Activated CD4-positive, CD25-positive, alpha-beta regulatory T cell treated with anti-CD3 and anti-CD28 coated beads, Interleukin-2, amount 50 U/mL, for 16 hours (primary cell): ENCODE data around the gene CST9L.

Experiments used
- DNase-seq: peaks from one replicate; pipeline ENCODE4 v3.0.0-alpha.2; 2020; ENCODE audit warnings: low read depth, low spot score

CST9L gene, protein sequence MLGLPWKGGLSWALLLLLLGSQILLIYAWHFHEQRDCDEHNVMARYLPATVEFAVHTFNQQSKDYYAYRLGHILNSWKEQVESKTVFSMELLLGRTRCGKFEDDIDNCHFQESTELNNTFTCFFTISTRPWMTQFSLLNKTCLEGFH

GRCh38 chr20:23568320-23568970 is at the start of gene CST9L:
TSS of gene CST9L (minus strand) at chr20:23568484. CDS start at chr20:23568450, 34 bp downstream.
- no peak for DNase-seq

DNA sequence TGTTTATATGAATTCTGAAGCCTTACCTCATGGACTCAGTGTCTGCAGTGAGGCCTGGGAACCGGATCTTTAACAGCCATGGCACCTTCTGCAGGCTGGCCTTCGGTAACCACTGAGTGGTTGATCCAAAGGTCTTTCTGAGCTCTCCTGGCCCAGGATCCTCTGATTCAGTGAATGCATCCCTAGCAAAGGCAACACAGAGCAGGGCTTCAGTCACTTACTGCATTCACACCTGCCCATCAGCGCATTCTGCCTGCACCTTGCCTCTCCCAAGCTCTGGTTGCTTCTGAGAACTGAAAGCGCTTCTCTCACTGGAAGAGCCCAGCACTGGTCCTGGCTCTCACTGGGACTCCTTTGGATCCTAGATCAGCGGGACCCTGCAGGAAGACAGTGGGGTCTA is 45.9 kb upstream of the CST9L start:
- DNase-seq: no peak

DNA sequence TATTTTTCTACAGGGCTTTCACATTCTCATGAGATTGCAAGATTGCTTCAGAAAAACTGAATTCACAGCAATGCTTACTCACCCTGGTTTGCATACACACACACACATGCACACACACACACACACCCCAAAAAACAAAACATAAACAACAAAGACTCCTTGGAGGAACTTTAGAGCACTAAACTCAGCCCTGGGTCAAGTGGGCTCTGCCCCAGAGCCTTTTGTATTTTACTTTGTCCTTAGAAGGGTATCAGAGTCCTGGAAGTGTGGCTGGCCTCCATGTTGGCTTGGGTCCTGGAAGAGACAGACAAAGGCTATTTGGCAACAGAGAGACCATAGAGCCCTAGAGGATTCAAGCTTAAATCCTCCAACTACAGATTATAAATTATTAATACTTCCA is 45.4 kb upstream of the CST9L start:
- DNase-seq: no peak

DNA sequence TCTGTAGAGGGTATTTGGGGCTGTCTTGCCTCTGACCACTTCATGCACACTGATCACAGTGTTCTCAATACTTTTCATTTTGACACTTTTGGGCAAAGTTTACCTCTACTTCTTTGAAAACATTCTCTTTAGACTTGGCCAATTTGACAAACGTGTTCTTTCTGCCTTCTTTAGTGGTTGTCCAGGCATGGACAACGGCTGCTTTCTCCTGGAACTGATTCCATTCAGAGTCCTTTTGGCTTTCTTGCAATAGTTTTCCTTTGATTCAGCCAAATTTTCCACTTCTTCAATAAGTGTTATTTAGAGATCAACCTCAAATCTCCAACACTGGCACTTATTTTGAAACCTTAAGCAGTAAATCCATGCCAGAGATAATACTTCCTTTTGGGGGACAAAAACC is 44.1 kb upstream of the CST9L start:
- DNase-seq: no peak

- DNase-seq: no peak
Measured at GRCh38 chr20:23609486-23610109, 41.3 kb upstream of the CST9L start.

DNA sequence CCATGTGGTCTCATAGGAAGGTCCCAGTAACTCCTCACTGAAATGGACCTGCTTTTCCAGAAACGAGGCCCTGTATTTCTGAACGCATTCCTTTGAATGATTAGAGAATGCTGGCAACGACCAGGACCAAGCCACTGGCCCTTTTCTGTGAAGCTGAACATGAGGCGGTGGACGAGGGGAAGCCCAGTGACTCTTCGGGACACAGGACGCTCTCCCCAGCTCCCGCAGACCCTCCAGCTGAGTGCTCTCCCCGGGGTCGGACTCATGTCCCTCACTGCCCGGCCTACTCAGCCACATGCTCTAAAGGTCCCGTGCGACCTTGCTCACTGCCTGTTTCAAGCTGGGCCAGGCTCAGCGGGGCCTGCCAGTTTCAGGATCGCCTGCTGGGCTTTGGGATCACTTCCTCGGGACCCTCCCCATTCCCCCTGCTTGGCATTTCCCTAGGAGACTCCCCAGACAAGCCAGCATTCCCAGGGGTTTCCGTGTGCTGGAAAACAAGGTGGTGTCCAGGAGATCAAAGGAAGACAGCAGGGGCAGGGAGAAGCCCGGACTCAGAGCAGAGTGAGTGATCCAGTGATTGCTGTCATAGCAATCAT is 40.1 kb upstream of the CST9L start:
- DNase-seq: no peak

DNA sequence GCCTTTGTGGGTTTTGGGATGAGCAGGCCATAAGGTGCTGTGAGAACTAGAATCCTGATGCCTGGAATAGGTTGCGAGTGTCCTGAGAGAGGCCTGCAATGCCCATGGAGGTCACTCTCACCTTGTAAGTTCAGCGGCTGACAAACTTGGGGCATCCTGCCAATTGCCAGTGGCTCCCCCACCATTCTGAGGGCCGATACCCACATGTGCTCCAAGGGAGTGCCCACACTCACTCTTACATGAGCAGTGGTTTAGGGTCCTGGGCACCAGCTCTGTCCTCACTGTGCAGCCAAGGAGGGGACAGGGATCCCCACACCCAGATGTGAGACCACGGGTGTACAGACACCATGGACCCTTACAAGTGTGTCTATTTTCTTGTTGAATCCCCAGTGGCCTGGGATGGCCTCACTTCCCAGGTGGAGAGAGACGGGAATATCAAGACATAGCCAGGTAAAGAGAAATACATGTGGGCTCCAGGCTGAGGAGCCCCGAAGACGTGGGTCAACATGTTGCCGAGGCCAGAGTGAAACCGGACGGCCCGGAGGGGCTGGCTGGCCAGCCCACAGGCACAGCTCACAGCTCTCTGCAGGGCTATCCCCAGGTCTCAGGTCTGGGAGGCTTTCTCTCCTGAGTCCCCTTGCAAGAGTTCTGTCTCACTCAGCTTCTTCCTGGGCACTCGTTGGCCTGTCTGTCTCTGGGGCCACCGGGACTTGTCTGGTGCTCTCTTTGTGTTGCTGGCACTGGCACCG is 39.4 kb upstream of the CST9L start:
- no peak for DNase-seq

DNA sequence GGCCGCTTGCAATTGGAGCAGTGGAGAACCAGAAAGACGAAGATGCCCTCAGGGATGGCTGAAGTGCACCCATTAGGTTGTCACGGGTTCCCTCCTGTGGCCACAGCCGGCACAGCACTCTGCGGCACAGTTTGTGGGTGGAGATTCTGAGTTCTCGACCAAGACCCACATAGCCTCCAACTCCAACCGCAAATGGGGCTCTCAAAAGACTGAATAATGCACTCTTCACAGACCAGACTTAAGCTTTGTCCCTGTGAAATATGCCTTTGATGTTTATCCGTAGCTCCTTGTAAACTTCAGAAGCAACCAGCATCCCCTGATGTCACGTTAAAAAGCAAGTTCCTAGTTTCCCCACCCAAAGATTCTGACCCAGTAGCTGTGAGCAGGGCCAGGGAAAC is 38.4 kb upstream of the CST9L start:
- peak; percentile 21 for DNase-seq

DNA sequence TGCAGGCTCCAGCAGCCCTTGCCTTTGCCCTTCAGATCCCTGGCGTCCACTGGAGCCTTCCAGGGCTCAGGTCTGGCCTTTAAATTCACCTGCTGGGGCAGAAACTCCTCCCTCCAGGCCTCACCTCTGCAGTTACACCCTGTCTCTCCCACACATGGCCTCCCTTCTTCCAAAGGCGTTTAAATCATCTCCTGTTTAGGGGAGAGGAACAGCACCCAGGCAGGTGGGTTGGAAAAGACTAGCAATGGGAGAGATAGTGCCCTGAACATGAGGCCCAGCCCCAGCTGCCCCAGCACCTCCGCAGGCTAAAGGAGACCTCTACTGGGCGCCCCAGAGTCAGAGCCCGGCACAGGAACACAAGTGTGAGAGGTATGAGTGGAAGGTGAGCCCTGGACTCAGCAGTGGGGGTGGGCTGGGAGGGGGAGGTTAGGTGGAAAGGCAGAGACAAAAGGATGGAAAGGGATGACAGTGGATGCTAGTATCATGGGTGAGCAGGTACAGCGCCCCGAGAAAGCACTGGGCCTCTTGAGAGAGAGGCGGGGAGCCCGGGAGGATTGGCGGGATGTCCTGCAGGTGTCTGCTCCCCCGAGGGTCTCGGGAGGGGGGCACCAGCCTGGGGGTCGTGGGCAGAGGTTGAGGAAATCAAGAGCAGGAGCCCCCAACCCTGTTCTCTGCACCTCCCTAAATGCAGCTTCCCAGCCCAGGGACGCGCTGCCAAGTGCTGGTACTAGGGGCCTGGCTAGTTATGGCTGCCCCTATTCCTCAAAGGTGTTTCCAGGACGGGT is 37.8 kb upstream of the CST9L start, which contains the start of gene CST9:
Gene CST9, minus strand, starts transcription at position 51 of the 785 bp plus-strand sequence. CDS start 53 bp downstream, outside the sequence.
- no peak for DNase-seq

DNA sequence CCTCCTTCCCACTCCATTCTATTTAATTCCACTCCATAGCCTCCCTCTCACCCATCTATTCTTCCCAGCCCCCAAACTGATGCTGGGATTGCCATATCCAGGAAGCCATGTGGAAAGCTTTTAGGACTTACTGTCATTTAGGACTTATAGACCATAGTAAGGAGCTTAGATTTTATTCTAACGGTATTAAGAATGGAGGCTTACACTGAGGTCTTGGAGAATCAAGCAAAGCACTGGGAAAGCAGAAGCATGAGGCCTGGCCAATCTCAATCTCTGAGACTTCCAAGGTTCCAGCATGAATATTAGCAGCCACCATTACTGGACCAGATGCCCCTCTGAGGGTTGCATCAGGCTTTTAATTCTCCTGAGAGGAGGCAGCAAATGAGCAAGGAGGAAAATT is 36.0 kb upstream of the CST9L start:
- DNase-seq: no peak

DNA sequence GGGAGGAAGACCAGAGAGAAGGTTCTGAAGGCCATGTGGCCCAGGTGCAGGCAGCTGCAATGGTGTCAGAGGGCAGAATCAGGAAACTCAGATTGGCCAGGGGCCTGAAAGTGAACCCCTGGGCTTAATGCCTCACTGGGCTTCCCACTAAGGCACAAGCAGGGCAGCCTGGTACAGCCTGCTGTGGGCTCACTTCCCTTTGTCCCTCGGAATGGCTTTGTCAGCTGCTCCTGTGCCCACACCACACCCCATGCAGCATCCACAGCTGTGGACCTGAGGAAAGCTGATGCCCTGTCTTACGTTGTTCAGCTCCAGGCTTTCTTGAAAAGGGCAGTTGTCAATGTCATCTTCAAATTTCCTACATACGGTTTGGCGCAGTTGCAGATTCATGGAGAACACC is 35.0 kb upstream of the CST9L start:
- DNase-seq: no peak

DNA sequence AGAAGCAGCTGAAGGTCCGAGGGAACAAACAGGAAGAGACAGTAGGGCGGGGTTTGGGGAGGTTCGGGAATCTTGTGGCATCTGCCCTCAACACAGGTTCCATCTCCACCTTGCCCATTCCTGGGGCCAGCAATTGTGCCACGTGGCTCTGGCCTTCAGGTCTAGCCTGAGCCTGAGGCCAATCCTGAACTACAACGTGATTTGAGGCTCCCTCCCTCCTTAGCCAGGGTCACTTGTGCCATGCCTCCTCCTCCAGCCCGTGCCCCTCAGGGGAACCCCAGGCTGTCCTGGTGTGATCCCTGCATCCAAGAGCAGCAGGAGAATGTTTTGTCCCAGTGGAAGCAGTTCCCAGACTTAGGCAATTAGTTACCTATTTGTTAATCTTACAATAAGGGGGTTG is 34.4 kb upstream of the CST9L start:
- DNase-seq: no peak

- DNase-seq: no peak
Measured at GRCh38 chr20:23602241-23602640, 34.0 kb upstream of the CST9L start.

DNA sequence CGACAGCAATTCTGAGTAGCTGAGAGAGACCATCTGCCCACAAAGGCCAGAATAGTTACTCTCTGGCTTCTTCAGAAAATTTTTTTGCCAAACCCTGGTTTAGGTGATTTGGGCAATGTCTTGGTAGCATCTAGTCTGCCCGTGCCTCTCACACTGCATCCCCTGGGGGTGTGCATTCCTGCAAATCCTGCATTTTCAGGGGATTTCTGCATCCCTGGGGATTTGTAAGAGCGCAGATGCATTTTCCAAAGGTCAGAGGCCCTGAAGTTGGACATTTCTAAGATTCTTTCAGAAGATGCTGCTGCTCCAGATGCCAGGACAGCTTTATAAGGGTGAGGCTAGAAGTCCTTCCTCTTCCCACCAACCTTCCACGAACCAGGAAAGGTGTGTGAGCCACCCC is 33.4 kb upstream of the CST9L start:
- DNase-seq: no peak

GRCh38 chr20:23598481-23598880 is 30.2 kb upstream of the CST9L start:
- DNase-seq: no peak

GRCh38 chr20:23596579-23597250 is 28.4 kb upstream of the CST9L start:
- no peak for DNase-seq

GRCh38 chr20:23595941-23596340 is 27.7 kb upstream of the CST9L start:
- no peak for DNase-seq

GRCh38 chr20:23588434-23589403 is 20.4 kb upstream of the CST9L start:
- no peak for DNase-seq

GRCh38 chr20:23587631-23588030 is 19.3 kb upstream of the CST9L start:
- DNase-seq: no peak
